OCI-LY7 (cell line): ENCODE measurements around the gene KRIT1.

ENCODE experiments used
- EZH2phosphoT487 ChIP-seq: fragments of 200-600 bp; sonication (generic); IDR thresholded peaks from 2 replicates; pipeline ENCODE4 v1.6.1; 2018; ENCODE audit warnings: low read depth, borderline replicate concordance, mild to moderate bottlenecking, mixed run types, antibody characterized with exemption, low read length, moderate library complexity, mixed read lengths
- TF ChIP-seq, protein P1 (sequence below): fragments of 200-600 bp; sonication (generic); conservative IDR thresholded peaks from 2 replicates; pipeline ENCODE4 v1.5.1; 2014; ENCODE audit warnings: mild to moderate bottlenecking, antibody characterized with exemption, low read length, moderate library complexity, mixed read lengths

GRCh38 chr7:92177362-92177761, 68.4 kb downstream of the KRIT1 start:
- TF ChIP-seq, protein P1, sequence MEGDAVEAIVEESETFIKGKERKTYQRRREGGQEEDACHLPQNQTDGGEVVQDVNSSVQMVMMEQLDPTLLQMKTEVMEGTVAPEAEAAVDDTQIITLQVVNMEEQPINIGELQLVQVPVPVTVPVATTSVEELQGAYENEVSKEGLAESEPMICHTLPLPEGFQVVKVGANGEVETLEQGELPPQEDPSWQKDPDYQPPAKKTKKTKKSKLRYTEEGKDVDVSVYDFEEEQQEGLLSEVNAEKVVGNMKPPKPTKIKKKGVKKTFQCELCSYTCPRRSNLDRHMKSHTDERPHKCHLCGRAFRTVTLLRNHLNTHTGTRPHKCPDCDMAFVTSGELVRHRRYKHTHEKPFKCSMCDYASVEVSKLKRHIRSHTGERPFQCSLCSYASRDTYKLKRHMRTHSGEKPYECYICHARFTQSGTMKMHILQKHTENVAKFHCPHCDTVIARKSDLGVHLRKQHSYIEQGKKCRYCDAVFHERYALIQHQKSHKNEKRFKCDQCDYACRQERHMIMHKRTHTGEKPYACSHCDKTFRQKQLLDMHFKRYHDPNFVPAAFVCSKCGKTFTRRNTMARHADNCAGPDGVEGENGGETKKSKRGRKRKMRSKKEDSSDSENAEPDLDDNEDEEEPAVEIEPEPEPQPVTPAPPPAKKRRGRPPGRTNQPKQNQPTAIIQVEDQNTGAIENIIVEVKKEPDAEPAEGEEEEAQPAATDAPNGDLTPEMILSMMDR, result no peak
- no peak for TF ChIP-seq EZH2phosphoT487
